ENCODE measurements around the gene VPS13D.

DNA sequence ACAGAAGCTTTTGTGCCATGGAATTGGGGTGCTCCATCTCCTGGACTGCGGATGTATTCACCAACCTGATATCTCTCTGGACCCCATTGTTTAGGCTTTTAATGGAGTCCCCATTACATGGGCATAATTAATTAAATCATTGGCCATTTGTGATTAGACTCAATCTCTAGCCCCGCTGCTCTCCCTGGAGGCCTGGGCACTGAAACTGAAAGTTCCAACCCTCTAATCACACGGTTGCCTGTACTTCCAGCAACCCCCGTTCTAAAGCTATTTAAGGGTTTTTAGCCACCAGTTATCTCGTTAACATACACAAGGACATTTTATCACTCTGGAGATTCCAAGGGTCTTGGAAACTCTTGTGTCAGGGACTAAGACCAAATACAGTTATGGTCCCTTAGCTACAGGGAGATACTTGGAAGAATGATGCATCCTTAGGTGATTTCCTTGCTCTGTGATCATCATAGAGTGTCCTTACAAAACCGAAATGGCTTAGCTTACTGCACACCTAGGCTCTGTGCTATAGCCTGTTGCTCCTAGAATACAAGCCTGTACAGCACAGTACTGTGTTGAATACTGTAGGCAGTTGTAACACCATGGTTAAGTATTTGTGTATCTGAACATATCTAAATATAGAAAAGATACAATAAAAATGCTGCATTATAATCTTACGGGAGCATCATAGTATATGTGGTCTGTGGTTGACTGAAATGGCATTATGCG, 71.8 kb downstream of the VPS13D start:
- no peak for TF ChIP-seq EZH2 (IDR thresholded peaks at IDR 0.05)
- TF ChIP-seq, protein P1, sequence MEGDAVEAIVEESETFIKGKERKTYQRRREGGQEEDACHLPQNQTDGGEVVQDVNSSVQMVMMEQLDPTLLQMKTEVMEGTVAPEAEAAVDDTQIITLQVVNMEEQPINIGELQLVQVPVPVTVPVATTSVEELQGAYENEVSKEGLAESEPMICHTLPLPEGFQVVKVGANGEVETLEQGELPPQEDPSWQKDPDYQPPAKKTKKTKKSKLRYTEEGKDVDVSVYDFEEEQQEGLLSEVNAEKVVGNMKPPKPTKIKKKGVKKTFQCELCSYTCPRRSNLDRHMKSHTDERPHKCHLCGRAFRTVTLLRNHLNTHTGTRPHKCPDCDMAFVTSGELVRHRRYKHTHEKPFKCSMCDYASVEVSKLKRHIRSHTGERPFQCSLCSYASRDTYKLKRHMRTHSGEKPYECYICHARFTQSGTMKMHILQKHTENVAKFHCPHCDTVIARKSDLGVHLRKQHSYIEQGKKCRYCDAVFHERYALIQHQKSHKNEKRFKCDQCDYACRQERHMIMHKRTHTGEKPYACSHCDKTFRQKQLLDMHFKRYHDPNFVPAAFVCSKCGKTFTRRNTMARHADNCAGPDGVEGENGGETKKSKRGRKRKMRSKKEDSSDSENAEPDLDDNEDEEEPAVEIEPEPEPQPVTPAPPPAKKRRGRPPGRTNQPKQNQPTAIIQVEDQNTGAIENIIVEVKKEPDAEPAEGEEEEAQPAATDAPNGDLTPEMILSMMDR (IDR thresholded peaks at IDR 0.05 in 2 of 3, conservative IDR thresholded peaks at IDR 0.05 in 1 of 3; ENCODE audit: borderline replicate concordance in 1 of 3, insufficient read depth in 1 of 3, low read depth in 2 of 3, low read length in 2 of 3): no peak
- TF ChIP-seq POLR2A (IDR thresholded peaks at IDR 0.05; ENCODE audit: borderline replicate concordance, extremely low read depth, insufficient read depth, insufficient read length): no peak
- no peak for TF ChIP-seq EZH2phosphoT487 (IDR thresholded peaks at IDR 0.05; ENCODE audit: borderline replicate concordance)
- TF ChIP-seq, protein P2, sequence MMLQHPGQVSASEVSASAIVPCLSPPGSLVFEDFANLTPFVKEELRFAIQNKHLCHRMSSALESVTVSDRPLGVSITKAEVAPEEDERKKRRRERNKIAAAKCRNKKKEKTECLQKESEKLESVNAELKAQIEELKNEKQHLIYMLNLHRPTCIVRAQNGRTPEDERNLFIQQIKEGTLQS (IDR thresholded peaks at IDR 0.05): no peak
- TF ChIP-seq CEBPB (IDR thresholded peaks at IDR 0.05; ENCODE audit: low read depth): no peak
- TF ChIP-seq JUND (IDR thresholded peaks at IDR 0.05): no peak
- TF ChIP-seq EGR1 (IDR thresholded peaks at IDR 0.05; ENCODE audit: low read depth): no peak
- no peak for TF ChIP-seq RAD21 (IDR thresholded peaks at IDR 0.05; ENCODE audit: low read depth)
- TF ChIP-seq, protein P3, sequence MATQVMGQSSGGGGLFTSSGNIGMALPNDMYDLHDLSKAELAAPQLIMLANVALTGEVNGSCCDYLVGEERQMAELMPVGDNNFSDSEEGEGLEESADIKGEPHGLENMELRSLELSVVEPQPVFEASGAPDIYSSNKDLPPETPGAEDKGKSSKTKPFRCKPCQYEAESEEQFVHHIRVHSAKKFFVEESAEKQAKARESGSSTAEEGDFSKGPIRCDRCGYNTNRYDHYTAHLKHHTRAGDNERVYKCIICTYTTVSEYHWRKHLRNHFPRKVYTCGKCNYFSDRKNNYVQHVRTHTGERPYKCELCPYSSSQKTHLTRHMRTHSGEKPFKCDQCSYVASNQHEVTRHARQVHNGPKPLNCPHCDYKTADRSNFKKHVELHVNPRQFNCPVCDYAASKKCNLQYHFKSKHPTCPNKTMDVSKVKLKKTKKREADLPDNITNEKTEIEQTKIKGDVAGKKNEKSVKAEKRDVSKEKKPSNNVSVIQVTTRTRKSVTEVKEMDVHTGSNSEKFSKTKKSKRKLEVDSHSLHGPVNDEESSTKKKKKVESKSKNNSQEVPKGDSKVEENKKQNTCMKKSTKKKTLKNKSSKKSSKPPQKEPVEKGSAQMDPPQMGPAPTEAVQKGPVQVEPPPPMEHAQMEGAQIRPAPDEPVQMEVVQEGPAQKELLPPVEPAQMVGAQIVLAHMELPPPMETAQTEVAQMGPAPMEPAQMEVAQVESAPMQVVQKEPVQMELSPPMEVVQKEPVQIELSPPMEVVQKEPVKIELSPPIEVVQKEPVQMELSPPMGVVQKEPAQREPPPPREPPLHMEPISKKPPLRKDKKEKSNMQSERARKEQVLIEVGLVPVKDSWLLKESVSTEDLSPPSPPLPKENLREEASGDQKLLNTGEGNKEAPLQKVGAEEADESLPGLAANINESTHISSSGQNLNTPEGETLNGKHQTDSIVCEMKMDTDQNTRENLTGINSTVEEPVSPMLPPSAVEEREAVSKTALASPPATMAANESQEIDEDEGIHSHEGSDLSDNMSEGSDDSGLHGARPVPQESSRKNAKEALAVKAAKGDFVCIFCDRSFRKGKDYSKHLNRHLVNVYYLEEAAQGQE (IDR thresholded peaks at IDR 0.05; ENCODE audit: low read depth): no peak
- no peak for TF ChIP-seq POLR2AphosphoS5 (IDR thresholded peaks at IDR 0.05; ENCODE audit: low read depth, low read length)

Measured in HCT116 (cell line).